UCSD-AML1 (cell line): ENCODE results near the gene LRRC3.
A peak's percentile ranks its signal among the peaks of the same experiment; 100 is the strongest.
"Not testable (repeated sequence)": the region's sequence is repeated elsewhere in the genome, so short reads cannot be mapped to it uniquely, and the experiment has no call there.

Experiments used
- DNase-seq: peaks from one replicate; lab custom pipeline; 2025; ENCODE audit not compliant: unreplicated experiment; lab: John Stamatoyannopoulos, UW

Gene LRRC3

GRCh38 chr21:44454747-44455523 is at the start of gene LRRC3:
LRRC3 (plus strand) TSS chr21:44455510; CDS start chr21:44456645, 1,135 bp downstream.
- peak; percentile 91 for DNase-seq

GRCh38 chr21:44405948-44406872 is 49.1 kb upstream of the LRRC3 start:
- no peak for DNase-seq

- DNase-seq: no peak
These were observed 48.4 kb upstream of the LRRC3 start for GRCh38 chr21:44406953-44407352.

- no peak for DNase-seq
These were observed 47.8 kb upstream of the LRRC3 start for GRCh38 chr21:44407493-44407892.

- no peak for DNase-seq
These were observed 47.1 kb upstream of the LRRC3 start for GRCh38 chr21:44408226-44408625.

- DNase-seq: no peak
These were observed 41.6 kb upstream of the LRRC3 start for GRCh38 chr21:44413566-44414290.

- no peak for DNase-seq
These were observed 40.8 kb upstream of the LRRC3 start for GRCh38 chr21:44414291-44415072.

- no peak for DNase-seq
These were observed 40.0 kb upstream of the LRRC3 start for GRCh38 chr21:44415073-44416025.

GRCh38 chr21:44416193-44416592 is 39.1 kb upstream of the LRRC3 start:
- DNase-seq: no peak

GRCh38 chr21:44417621-44418107 is 37.6 kb upstream of the LRRC3 start:
- not testable (repeated sequence) for DNase-seq

GRCh38 chr21:44418108-44418875 is 37.0 kb upstream of the LRRC3 start:
- no peak for DNase-seq

- no peak for DNase-seq
These were observed 36.5 kb upstream of the LRRC3 start for GRCh38 chr21:44418876-44419230.

GRCh38 chr21:44419679-44420078 is 35.6 kb upstream of the LRRC3 start:
- no peak for DNase-seq

GRCh38 chr21:44420416-44421205 is 34.7 kb upstream of the LRRC3 start:
- no peak for DNase-seq

- no peak for DNase-seq
These were observed 33.1 kb upstream of the LRRC3 start for GRCh38 chr21:44421901-44422840.

GRCh38 chr21:44423312-44423821 is 31.9 kb upstream of the LRRC3 start:
- no peak for DNase-seq
